Activated naive CD4-positive, alpha-beta T cell treated with anti-CD3 and anti-CD28 coated beads, Interleukin-2, amount 50 U/mL, for 72 hours (primary cell): Measurements from ENCODE around the gene CEP78. TPM values are rescaled to one million over a fixed set of nuclear protein-coding genes. Genes with fewer than 3 reads are reported as not detected.

ENCODE experiments used
- ATAC-seq, 2 donors: fragments of 150-1000 bp; cut with Tn5 transposase; 2 replicates each; pipeline ENCODE4 v1.10.0; 2021; ENCODE audit warnings: mild to moderate bottlenecking in 2 of 2, moderate library complexity in 2 of 2
- DNase-seq, 2 donors: peaks; one replicate each; pipeline ENCODE4 v3.0.0; 2021 to 2022; ENCODE audit warnings: low spot score in 2 of 2
- H3K27ac Mint-ChIP-seq, 2 donors: one replicate each; pipeline ENCODE4 v1.8.0; 2022; ENCODE audit warnings: mild to moderate bottlenecking in 2 of 2, mixed read lengths in 2 of 2
- H3K36me3 Mint-ChIP-seq, 2 donors: one replicate each; pipeline ENCODE4 v1.8.0; 2022; ENCODE audit warnings: mixed read lengths in 2 of 2
- H3K9me3 Mint-ChIP-seq, 2 donors: one replicate each; pipeline ENCODE4 v1.8.0; 2022; ENCODE audit warnings: mixed read lengths in 2 of 2
- total RNA-seq, 2 donors: library from RNA; stranded (reverse); gene quantifications; one replicate each; pipeline ENCODE4 v1.2.3, GENCODE V29; 2022

The CEP78 gene
- total RNA-seq, 2 donors from 2014 or later, result 33.4 to 40.7 TPM

DNA sequence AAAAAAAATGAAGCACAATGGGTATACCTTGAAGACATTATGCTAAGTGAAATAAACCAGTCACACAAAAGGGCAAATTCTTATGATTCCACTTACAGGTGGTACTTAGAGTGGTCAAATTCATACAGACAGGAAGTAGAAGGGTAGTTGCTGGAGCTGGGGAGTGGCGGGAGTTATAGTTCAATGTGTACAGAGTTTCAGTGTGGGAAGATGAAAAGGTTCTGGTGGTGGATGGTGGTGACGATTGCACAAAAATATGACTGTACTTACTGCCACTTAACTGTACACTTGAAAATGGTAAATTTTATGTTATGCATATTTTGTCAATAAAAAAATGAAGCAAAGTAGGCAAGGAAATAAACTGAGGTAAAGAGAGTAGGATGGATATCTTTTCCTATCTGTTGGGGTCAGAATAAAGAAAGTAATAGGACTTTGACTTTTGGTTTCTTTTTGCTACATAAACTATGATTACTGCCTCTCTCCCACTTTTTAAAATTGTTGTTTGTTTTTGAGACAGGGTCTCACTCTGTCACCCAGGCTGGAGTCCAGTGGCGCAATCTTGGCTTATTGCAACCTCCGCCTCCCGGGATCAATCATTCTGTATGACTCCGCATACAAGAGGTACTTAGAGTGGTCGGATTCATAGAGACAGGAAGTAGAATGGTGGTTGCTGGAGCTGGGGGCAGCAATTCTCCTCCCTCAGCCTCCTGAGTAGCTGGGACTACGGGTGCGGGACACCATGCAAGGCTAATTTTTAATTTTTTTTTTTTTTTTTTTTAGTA, 57.0 kb downstream of the CEP78 start:
- Mint-ChIP-seq H3K9me3 (no peaks in the 10 kb centered on the region), H3K27ac (peak overlapping the region in 1 of 2 donors; percentile 39), H3K36me3 (peaks cover 5 to 13% of the 10 kb centered on the region in 2 donors)
- DNase-seq (no peak), ATAC-seq (peak; percentile 14 to 15)

DNA sequence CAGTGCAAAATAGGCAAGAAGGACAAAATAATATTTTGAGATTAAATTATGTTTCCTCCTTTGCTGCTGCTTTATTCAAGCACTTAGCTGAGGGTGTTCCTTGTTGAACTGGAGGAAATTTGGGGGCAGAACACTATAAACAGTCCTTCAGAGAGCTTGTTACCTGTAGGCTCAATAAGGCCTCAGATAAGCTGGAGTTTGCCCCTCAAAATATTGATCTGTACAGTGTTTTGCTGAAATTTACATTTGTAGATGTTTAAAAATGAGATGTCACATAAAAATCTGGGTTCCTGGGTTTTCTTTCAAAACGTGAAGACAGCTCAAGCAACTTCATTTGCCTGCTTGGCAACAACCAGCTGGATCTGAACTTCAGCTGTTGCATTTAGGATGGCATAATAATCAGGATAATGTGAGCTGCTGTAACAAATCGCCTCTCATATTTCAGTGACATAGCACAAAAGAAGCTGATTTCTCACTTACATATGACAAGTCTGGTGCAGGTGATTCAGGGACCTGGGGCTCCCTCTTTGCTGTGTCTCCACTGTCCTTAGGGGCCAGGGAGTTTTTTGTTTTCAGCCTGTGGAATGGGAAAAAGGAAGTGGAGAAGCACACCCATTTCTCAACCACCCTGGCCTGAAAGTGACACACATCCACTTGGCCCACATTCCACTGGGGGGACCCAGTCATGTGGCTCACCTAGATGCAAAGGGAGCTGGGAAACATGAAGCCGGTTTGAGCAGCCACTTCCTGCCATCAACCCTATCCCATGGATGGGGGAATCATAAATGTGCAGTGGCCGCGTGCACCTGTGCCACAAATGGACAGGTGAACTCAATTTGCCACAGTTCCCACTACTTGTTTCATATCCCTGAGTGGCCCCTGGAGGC, 58.7 kb downstream of the CEP78 start:
- no peak for DNase-seq
- no peaks in the 10 kb centered on the region for H3K9me3 Mint-ChIP-seq
- no peak for ATAC-seq
- no peak overlapping the region for H3K27ac Mint-ChIP-seq
- H3K36me3 Mint-ChIP-seq, result peaks cover 17% of the 10 kb centered on the region in 2 donors

DNA sequence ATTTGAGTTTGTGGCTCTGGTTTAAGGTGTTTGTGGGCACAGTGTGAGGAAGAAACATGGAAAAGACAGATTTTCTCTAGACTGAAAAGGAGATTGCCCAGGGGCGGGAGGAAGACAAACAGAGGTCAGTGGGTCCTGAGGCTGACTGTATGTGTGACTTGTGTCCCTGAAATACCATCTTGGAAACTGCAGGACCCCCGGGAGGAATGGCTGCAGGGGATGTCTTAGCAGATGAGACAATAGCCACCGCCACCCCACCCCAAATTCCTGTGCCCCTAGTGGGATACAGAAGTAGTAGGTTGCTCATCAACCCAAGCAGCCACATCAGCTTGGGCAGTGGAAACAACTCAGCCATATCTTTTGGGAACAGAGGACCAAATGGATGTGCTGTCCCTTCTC, 59.3 kb downstream of the CEP78 start:
- DNase-seq (no peak), ATAC-seq (no peak)
- no peak overlapping the region for H3K27ac Mint-ChIP-seq
- peaks cover 17 to 22% of the 10 kb centered on the region in 2 donors for H3K36me3 Mint-ChIP-seq
- no peaks in the 10 kb centered on the region for H3K9me3 Mint-ChIP-seq

DNA sequence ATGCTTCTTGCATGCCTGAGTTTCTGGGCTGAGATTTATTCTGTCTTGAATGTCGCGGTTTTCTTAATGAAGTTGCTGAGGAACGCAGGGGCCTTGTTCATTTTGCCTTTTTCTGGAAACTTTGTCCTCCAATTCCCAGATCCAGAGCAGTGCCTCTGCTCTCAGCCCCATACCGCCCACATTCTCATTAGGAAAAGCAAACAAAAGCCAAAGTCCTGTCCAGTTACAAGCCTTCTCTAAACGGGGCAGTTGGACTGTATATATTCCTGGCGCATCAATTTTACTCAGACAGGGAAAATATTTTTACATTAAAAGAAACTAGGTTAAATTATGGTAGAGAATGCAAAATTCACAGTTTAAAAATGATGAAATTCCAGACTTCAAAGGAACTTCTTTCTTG, 59.9 kb downstream of the CEP78 start:
- Mint-ChIP-seq H3K27ac (peak overlapping the region; percentile 92 to 98), H3K36me3 (peaks cover 17 to 25% of the 10 kb centered on the region in 2 donors), H3K9me3 (no peaks in the 10 kb centered on the region)
- ATAC-seq, result no peak
- DNase-seq, result no peak

DNA sequence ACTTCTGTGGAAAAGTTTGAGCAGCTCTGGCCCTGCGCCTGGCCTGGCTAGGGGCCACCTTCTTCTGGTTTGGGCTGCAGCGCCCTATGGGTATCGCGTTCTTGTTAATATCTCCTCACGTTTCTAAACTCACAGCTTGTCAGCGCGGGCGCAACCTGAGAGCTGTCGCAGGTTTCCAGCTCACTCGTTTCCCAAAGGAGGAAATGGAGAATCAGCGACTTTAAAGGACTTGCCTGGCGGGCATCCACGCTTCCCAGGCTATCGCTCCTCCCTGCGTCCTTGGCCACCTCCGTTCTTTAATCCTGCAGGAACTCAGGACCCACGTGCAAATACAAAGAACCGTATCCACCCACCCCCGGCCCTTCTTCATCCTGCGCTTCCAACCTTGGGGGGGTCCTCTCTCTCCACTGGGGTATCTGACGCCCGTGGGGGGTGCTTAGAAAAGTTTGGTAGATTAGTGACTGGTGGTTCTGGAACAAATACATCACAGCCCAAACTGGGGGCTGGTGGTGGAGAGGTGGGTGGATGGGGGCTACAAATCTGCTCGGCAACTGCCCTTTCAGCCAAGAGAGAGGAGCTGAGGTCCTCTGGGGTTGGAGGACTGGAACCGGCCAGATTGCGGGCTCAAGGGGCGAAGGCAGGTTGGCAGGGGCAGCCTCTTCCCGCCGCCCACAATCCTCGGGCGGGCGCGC, 60.5 kb downstream of the CEP78 start:
- H3K27ac Mint-ChIP-seq, result peak overlapping the region; percentile 92 to 98
- peaks cover 17 to 25% of the 10 kb centered on the region in 2 donors for H3K36me3 Mint-ChIP-seq
- DNase-seq (peak in 1 of 2 donors; percentile 16), ATAC-seq (no peak)
- H3K9me3 Mint-ChIP-seq, result no peaks in the 10 kb centered on the region

DNA sequence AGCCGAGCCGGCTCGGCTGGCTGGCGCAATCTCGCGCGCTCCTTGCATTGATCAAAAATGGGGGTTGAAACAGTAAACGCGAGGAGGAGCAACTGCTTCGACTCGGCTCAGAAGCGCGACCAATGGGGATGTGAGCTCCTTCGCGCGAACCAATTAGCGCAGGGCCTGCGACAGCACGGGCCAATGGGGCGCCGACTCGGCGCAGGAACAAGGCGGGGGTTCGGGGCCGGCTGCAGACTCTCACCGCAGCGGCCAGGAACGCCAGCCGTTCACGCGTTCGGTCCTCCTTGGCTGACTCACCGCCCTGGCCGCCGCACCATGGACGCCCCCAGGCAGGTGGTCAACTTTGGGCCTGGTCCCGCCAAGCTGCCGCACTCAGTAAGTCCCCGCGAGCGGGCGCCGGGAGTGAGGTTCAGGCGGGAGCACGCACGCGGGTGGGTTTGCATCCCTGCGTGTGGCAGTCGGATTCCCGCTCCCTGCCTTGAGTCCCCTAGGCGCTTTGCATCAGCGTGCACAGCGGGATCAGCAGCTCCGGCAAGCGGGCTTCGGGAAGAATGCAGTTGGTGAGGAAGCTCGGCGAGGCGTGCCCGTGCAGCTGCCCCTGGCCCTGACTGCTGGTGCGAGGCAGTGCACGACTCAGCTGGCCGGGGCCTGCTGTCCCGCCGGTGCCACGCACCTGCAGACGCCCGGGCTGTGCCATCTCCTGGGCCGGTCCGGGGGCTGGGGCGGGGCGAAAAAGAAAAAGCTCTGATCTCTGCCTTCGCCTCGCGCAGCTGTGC, 61.2 kb downstream of the CEP78 start, which contains the start of gene PSAT1:
Gene PSAT1, plus strand, starts transcription at position 233 of the 779 bp plus-strand sequence. Its CDS starts 86 bp downstream, at position 319.
- Mint-ChIP-seq H3K9me3 (no peaks in the 10 kb centered on the region), H3K27ac (peak within 1 kb of the TSS; percentile 92 to 98), H3K36me3 (peaks cover 22 to 33% of the 10 kb centered on the region in 2 donors)
- peak; percentile 88 to 92 for DNase-seq
- ATAC-seq, result peak; percentile 93 to 98

DNA sequence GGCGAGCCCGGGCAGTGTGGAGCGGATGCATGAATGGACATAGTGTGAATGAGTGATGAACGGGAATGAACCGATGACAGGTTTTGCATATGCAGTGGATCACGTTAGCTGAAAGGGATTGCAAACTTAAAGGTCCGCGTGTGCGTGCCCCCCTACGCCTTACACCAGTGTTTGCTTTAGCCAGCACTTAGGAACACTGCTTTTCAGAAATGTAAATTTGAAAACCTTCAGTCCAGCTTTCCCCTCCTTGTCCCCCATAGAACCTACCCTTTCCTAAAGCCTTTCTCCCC, 61.7 kb downstream of the CEP78 start:
- peak overlapping the region; percentile 92 to 94 for H3K27ac Mint-ChIP-seq
- H3K9me3 Mint-ChIP-seq, result no peaks in the 10 kb centered on the region
- no peak for ATAC-seq
- H3K36me3 Mint-ChIP-seq, result peaks cover 22 to 36% of the 10 kb centered on the region in 2 donors
- DNase-seq, result no peak

DNA sequence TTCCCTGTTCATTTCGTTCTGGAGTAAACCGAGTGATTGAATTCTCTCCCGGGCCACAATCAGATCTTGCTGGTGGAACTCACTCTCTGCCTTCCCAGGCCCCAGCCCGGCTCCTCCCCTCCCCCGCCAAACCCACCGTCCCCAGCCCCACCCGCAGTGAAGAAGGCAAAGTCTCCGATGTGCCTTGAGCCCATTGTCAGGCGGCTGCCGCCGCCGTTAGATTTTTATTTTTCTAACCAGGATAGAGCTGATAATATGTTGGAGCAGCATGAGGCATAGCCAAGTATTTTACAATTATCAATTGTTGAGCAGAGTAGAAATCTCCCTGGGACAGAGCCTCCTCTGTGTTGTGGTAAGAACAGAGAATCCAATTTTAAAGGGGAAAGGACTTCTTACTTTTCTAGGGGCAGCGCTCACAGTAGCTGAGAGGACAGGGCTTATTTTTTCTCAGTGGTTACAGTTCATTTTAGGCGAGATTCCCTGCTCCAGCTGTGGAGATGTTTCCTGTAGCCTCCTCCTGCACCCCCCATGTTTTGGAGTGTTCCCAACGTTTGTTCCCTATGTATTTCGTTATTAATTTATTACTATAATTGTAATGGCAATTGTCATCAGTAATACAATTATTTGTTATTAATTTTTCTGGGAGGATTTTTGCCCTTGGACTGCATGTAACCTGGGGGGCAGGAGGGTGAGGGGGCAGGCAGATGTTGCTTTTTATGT, 62.3 kb downstream of the CEP78 start:
- Mint-ChIP-seq H3K27ac (peak overlapping the region; percentile 92 to 94), H3K9me3 (no peaks in the 10 kb centered on the region), H3K36me3 (peaks cover 22 to 36% of the 10 kb centered on the region in 2 donors)
- DNase-seq (no peak), ATAC-seq (no peak)

DNA sequence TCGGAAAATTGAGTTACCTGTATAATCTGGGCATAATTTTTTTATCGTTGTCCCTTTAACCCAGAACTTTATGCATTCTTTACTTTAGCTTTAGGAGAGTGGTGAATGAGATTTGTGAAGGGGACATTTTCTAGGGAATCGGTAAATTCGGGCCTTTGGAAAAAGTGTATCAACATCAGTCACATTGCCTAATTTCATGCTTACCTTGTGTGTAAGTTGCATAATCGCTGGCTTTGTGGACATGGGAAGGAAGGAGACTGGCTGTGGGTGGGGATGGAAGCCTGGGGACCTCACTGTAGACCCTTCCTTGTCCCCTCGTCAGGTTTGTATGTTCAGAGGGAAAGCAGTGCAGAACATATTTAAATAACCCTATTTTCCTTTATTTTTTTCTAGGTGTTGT, 64.3 kb downstream of the CEP78 start:
- Mint-ChIP-seq H3K36me3 (peaks cover 30 to 42% of the 10 kb centered on the region in 2 donors), H3K27ac (peak overlapping the region in 1 of 2 donors; percentile 65), H3K9me3 (no peaks in the 10 kb centered on the region)
- no peak for ATAC-seq
- DNase-seq, result no peak

DNA sequence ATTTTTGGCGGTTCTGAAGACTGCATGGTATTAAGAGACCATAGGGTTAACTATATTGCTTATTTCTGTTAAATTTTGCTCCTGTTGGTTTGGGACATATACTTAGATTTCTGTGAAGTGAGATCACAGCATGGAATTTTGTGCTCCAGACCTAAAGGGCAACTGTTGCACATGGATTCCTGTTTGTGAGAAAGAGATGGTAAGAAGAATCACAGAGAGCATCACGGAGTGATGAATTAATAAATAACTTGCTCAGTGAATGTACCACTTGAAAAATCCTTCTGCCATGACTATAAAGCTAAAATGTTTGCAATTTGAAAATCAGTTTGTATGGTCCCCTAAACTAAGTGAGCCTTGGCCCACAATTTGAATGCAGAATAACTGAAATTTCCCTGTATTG, 65.6 kb downstream of the CEP78 start:
- no peak overlapping the region for H3K27ac Mint-ChIP-seq
- no peak for ATAC-seq
- H3K36me3 Mint-ChIP-seq, result peaks cover 42 to 52% of the 10 kb centered on the region in 2 donors
- no peak for DNase-seq
- H3K9me3 Mint-ChIP-seq, result no peaks in the 10 kb centered on the region

DNA sequence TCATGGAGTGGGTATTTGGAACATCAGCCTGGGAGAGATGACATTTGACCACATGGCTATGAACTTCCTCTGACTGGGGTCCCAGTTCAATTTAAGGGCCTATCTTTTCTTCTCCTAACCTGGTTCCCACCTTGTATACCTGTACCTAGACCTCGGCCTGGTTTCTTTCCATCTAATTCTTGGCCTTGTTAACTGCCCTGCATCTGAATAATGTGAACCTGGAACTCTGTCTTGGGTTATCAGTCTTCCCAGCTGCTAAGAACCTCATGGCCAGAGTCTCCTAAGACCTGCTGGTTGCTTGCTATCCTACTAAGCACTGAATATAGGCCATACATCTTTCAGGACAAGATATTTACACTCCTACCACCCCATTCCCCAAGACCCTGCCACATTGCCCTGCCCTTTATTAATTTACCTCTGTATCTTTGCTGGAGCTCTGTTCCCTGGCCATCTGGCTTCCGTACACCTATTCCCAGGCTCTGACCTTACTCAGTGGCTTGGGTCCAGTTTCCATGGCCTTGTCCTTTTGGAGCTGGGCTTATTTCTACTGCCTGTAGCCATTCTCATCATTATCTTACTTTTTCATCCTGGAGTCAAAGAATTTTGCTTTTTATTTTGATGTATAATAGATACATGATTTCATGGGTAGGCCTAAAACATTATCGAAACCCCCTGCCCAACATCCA, 67.6 kb downstream of the CEP78 start:
- Mint-ChIP-seq H3K36me3 (peaks cover 33 to 41% of the 10 kb centered on the region in 2 donors), H3K27ac (peak overlapping the region in 1 of 2 donors; percentile 15), H3K9me3 (no peaks in the 10 kb centered on the region)
- DNase-seq, result no peak
- ATAC-seq, result no peak

DNA sequence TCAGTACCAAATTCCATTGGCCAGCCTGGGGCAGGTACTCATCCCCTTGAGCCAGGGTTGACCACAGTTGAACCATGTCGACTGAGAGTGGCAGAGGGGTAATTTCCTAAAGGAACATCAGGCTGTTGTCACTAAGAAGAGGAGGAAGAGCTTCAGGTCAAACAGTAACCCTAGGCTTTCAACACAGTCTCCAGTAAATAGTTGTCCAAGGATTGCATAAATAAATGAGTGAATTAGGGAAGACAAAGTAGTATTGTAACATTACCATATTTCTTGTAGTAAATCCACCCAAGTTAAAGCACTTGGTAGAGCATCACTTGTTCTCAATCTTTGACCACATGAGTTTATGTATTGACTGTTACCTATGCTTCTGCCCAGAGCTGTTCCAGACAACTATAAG, 68.5 kb downstream of the CEP78 start:
- DNase-seq, result no peak
- Mint-ChIP-seq H3K36me3 (peaks cover 35 to 38% of the 10 kb centered on the region in 2 donors), H3K27ac (no peak overlapping the region), H3K9me3 (no peaks in the 10 kb centered on the region)
- ATAC-seq, result no peak

DNA sequence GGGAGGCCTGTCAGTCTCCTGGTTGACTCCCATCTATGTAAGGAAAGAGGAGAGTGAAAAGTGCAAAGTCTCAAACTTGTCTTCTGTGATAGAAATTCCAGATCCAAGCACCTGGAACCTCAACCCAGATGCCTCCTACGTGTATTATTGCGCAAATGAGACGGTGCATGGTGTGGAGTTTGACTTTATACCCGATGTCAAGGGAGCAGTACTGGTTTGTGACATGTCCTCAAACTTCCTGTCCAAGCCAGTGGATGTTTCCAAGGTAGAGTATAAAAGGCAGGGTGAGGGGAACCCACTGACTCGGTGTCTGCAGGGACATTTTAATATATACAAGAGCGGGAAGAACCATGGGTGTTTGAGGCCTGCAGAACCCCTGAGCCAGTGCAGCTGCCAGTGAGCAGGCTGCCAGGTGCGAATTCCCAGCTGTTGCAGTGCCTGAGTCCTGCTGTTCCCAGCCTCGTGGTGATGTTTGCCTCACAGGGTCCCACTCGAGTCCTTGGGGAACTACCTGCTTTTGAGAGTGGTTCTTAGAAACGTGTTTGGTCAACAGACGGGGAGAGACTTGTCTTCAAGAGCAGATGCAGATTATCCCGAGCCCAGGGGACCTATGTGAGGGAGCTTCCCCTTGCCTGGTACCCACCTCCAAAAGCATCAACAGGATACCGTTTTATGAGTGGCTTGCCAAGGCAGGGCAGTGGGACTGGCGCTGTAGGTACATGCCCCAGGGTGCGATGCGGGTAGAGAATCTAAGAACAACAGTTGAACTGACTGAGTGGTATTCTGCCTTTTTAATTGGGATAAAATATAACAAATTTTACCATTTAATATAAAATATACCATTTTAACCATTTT, 70.6 kb downstream of the CEP78 start:
- ATAC-seq, result no peak
- no peak for DNase-seq
- Mint-ChIP-seq H3K9me3 (no peaks in the 10 kb centered on the region), H3K36me3 (peaks cover 37 to 47% of the 10 kb centered on the region in 2 donors), H3K27ac (no peak overlapping the region)

DNA sequence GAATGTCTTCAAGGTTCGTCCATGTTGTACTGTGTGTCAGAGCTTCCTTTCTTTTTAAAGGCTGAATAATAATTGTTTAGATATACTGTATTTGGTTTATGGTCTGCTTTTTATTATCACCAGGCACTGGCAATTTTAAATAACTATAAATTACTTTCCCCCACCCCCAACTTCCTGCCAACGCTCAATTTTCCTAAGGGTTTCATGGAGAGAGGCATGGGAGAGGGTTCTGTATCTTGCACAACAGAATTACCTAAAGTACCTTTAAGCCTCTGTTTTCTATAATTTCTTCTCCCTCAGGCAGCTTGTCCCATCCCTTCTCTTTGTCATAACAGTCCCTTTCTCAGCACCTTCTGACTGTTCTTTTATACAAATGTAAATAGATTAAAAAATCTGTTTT, 71.5 kb downstream of the CEP78 start:
- H3K36me3 Mint-ChIP-seq, result peaks cover 33 to 44% of the 10 kb centered on the region in 2 donors
- DNase-seq, result no peak
- no peaks in the 10 kb centered on the region for H3K9me3 Mint-ChIP-seq
- ATAC-seq, result no peak
- H3K27ac Mint-ChIP-seq, result peak overlapping the region in 1 of 2 donors; percentile 27
